H9 (cell line): ENCODE measurements around the gene PCBP1. TPM values are rescaled to one million over a fixed set of nuclear protein-coding genes. Genes with fewer than 3 reads are reported as not detected.
A peak's percentile ranks its signal among the peaks of the same experiment; 100 is the strongest.

Experiments used
- DNase-seq: peaks from one replicate; pipeline ENCODE4 v3.0.0-alpha.2; 2017
- H2AFZ ChIP-seq: one replicate; pipeline ENCODE4 v1.6.1; 2013; ENCODE audit warnings: mild to moderate bottlenecking, low read length, control low read depth, moderate library complexity
- H2AK5ac ChIP-seq: 2 replicates; pipeline ENCODE4 v1.6.1; 2013; ENCODE audit warnings: low read length, control low read depth, mixed read lengths; ENCODE audit not compliant: insufficient read length
- H2BK120ac ChIP-seq: one replicate; pipeline ENCODE4 v1.6.1; 2013; ENCODE audit warnings: low read depth, mild to moderate bottlenecking, low read length, control low read depth, inconsistent platforms; ENCODE audit not compliant: poor library complexity, severe bottlenecking
- H2BK12ac ChIP-seq: 2 replicates; pipeline ENCODE4 v1.6.1; 2013; ENCODE audit warnings: low read length, control low read depth, mixed read lengths, low read depth; ENCODE audit not compliant: insufficient read length
- H2BK15ac ChIP-seq: 2 replicates; pipeline ENCODE4 v1.6.1; 2013; ENCODE audit warnings: low read depth, low read length, control low read depth
- H2BK20ac ChIP-seq: one replicate; pipeline ENCODE4 v1.6.1; 2013; ENCODE audit warnings: low read depth, mild to moderate bottlenecking, low read length, control low read depth, inconsistent platforms; ENCODE audit not compliant: poor library complexity, severe bottlenecking
- H2BK5ac ChIP-seq: 2 replicates; pipeline ENCODE4 v1.6.1; 2013; ENCODE audit warnings: low read length, control low read depth, mixed read lengths; ENCODE audit not compliant: insufficient read length
- H3K14ac ChIP-seq: 2 replicates; pipeline ENCODE4 v1.6.1; 2013; ENCODE audit warnings: low read length, control low read depth; ENCODE audit not compliant: insufficient read depth
- H3K18ac ChIP-seq: 2 replicates; pipeline ENCODE4 v1.6.1; 2013; ENCODE audit warnings: low read depth, mild to moderate bottlenecking, mixed read lengths, low read length, control low read depth; ENCODE audit not compliant: insufficient read length
- H3K23ac ChIP-seq: 2 replicates; pipeline ENCODE4 v1.6.1; 2013; ENCODE audit warnings: low read length, control low read depth, mixed read lengths, low read depth; ENCODE audit not compliant: insufficient read length
- H3K23me2 ChIP-seq: 2 replicates; pipeline ENCODE4 v1.6.1; 2013; ENCODE audit warnings: low read depth, mild to moderate bottlenecking, mixed read lengths, low read length, control low read depth; ENCODE audit not compliant: insufficient read length, poor library complexity, severe bottlenecking
- H3K27ac ChIP-seq: 2 replicates; pipeline ENCODE4 v1.5.1; 2013; ENCODE audit warnings: low read length, control low read depth, mixed read lengths, low read depth; ENCODE audit not compliant: insufficient read length
- H3K27me3 ChIP-seq: 2 replicates; pipeline ENCODE4 v1.6.1; 2013; ENCODE audit warnings: low read length, control low read depth, inconsistent platforms; ENCODE audit not compliant: insufficient read depth
- H3K4ac ChIP-seq: 2 replicates; pipeline ENCODE4 v1.6.1; 2013; ENCODE audit warnings: low read depth, mild to moderate bottlenecking, control low read depth, inconsistent platforms, low read length, moderate library complexity
- H3K4me1 ChIP-seq: 2 replicates; pipeline ENCODE4 v1.6.1; 2013; ENCODE audit warnings: low read length, control low read depth, inconsistent platforms; ENCODE audit not compliant: insufficient read depth
- H3K4me2 ChIP-seq: 2 replicates; pipeline ENCODE4 v1.6.1; 2013; ENCODE audit warnings: low read length, control low read depth, mixed read lengths; ENCODE audit not compliant: insufficient read length, insufficient read depth
- H3K56ac ChIP-seq: 2 replicates; pipeline ENCODE4 v1.6.1; 2013; ENCODE audit warnings: low read depth, mild to moderate bottlenecking, mixed read lengths, low read length, control low read depth; ENCODE audit not compliant: insufficient read length
- H3K79me1 ChIP-seq: 2 replicates; pipeline ENCODE4 v1.6.1; 2013; ENCODE audit warnings: low read depth, mild to moderate bottlenecking, moderate library complexity, low read length, control low read depth, inconsistent platforms; ENCODE audit not compliant: insufficient read depth, poor library complexity, severe bottlenecking
- H3K79me2 ChIP-seq: 2 replicates; pipeline ENCODE4 v1.6.1; 2013; ENCODE audit warnings: low read length, control low read depth, inconsistent platforms; ENCODE audit not compliant: insufficient read depth
- H3K9ac ChIP-seq: 2 replicates; pipeline ENCODE4 v1.6.1; 2013; ENCODE audit warnings: low read length, control low read depth, mixed read lengths; ENCODE audit not compliant: insufficient read length; ENCODE audit errors: extremely low read depth
- H3K9me3 ChIP-seq: one replicate; pipeline ENCODE4 v1.6.1; 2013; ENCODE audit warnings: low read depth, low read length, inconsistent platforms; ENCODE audit not compliant: control insufficient read depth
- H3T11ph ChIP-seq: one replicate; pipeline ENCODE4 v1.6.1; 2013; ENCODE audit warnings: mild to moderate bottlenecking, low read length, control low read depth, inconsistent platforms
- H4K20me1 ChIP-seq: one replicate; pipeline ENCODE4 v1.6.1; 2013; ENCODE audit not compliant: control insufficient read depth, insufficient read length, insufficient read depth
- H4K5ac ChIP-seq: 2 replicates; pipeline ENCODE4 v1.6.1; 2013; ENCODE audit warnings: low read depth, mild to moderate bottlenecking, mixed read lengths, low read length, control low read depth; ENCODE audit not compliant: insufficient read length
- H4K8ac ChIP-seq: replicated peaks from 2 replicates; pipeline ENCODE4 v1.6.1; 2013; ENCODE audit warnings: low read length, control low read depth, mixed read lengths, low read depth; ENCODE audit not compliant: insufficient read length
- H4K91ac ChIP-seq: 2 replicates; pipeline ENCODE4 v1.6.1; 2013; ENCODE audit warnings: low read depth, mild to moderate bottlenecking, moderate library complexity, mixed read lengths, low read length, control low read depth; ENCODE audit not compliant: insufficient read length
- H3K27ac Mint-ChIP-seq, 3 experiments: 2 replicates in 2 of 3; 3 replicates in 1 of 3; pipeline ENCODE4 v1.8.0; 2020 to 2021; ENCODE audit warnings: mixed read lengths in 3 of 3, mild to moderate bottlenecking in 1 of 3, moderate library complexity in 1 of 3
- H3K27me3 Mint-ChIP-seq: 2 replicates; pipeline ENCODE4 v1.8.0; 2021; ENCODE audit warnings: low read depth, mild to moderate bottlenecking, moderate library complexity, mixed read lengths
- H3K36me3 Mint-ChIP-seq, 3 experiments: 2 replicates in 2 of 3; 3 replicates in 1 of 3; pipeline ENCODE4 v1.8.0; 2020 to 2021; ENCODE audit warnings: low read depth in 3 of 3, mixed read lengths in 3 of 3; ENCODE audit not compliant: insufficient read depth in 1 of 3
- H3K4me1 Mint-ChIP-seq, 2 experiments: 2 replicates each; pipeline ENCODE4 v1.8.0; 2020; ENCODE audit warnings: mixed read lengths in 2 of 2
- H3K4me3 Mint-ChIP-seq, 2 experiments: 2 replicates in 1 of 2; 3 replicates in 1 of 2; pipeline ENCODE4 v1.8.0; 2020 to 2021; ENCODE audit warnings: mild to moderate bottlenecking in 2 of 2, mixed read lengths in 2 of 2, moderate library complexity in 1 of 2
- H3K9me3 Mint-ChIP-seq, 2 experiments: 2 replicates in 1 of 2; 3 replicates in 1 of 2; pipeline ENCODE4 v1.8.0; 2020; ENCODE audit warnings: mild to moderate bottlenecking in 2 of 2, mixed read lengths in 2 of 2, moderate library complexity in 1 of 2
- WGBS: extraction: QIAGEN DNeasy Blood & Tissue Kit; methylation state at CpG from one replicate; pipeline ENCODE4 v1.1.7; 2013; ENCODE audit warnings: missing lambda C conversion rate, low lambda C conversion rate, mixed read lengths; ENCODE audit not compliant: insufficient read length; ENCODE audit errors: extremely low coverage; 5-methylcytosine and 5-hydroxymethylcytosine counted together
- total RNA-seq: library from RNA; stranded (reverse); gene quantifications from 2 replicates; pipeline ENCODE4 v1.2.1, GENCODE V29; 2021
- TF ChIP-seq, protein P1 (sequence below): fragments of 200-600 bp; sonication (generic); conservative IDR thresholded peaks from 3 replicates; pipeline ENCODE4 v1.8.0; 2021; ENCODE audit warnings: antibody characterized with exemption, mild to moderate bottlenecking

The PCBP1 gene
- total RNA-seq, 1 experiment from 2014 or later, result 457 TPM

DNA sequence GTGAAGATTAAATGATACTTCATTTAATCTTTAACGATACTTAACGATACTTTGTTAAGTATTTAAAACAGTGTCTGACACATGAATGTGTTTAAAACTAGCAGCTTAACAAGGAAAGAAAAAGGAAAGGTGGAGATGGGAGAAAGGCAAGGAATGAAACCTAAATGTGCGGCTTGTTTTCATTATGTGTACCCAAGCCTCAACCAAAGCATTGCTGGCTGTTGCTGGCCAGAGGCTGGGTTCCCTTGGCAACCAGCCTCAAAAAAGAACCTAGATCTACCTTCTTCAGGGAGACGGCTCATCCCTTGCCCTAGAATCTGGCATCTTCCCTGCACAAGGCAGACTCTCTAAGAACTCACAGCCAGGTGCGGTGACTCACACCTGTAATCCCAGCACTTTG is 13.8 kb upstream of the PCBP1 start:
- H2BK20ac ChIP-seq, result no peak overlapping the region
- no peak overlapping the region for H3K4ac ChIP-seq
- H2AK5ac ChIP-seq, result no peak overlapping the region
- no peaks in the 10 kb centered on the region for H3K79me1 ChIP-seq
- Mint-ChIP-seq H3K27me3 (no peaks in the 10 kb centered on the region), H3K27ac (peak overlapping the region in 2 of 3 experiments; percentile 53 to 73; a peak in 1 of 7 replicates), H3K4me3 (no peak overlapping the region), H3K4me1 (peaks cover 6% of the 10 kb centered on the region in 2 experiments), H3K9me3 (no peaks in the 10 kb centered on the region), H3K36me3 (peaks cover 0 to 50% (median 48%) of the 10 kb centered on the region in 3 experiments; a peak in 5 of 7 replicates)
- WGBS, result no CpG with 5 or more reads among the region's 5 CpGs
- H2BK120ac ChIP-seq, result no peak overlapping the region
- no peak overlapping the region for H3T11ph ChIP-seq
- H4K8ac ChIP-seq, result no peak overlapping the region
- H3K23me2 ChIP-seq, result no peaks in the 10 kb centered on the region
- TF ChIP-seq, protein P1, sequence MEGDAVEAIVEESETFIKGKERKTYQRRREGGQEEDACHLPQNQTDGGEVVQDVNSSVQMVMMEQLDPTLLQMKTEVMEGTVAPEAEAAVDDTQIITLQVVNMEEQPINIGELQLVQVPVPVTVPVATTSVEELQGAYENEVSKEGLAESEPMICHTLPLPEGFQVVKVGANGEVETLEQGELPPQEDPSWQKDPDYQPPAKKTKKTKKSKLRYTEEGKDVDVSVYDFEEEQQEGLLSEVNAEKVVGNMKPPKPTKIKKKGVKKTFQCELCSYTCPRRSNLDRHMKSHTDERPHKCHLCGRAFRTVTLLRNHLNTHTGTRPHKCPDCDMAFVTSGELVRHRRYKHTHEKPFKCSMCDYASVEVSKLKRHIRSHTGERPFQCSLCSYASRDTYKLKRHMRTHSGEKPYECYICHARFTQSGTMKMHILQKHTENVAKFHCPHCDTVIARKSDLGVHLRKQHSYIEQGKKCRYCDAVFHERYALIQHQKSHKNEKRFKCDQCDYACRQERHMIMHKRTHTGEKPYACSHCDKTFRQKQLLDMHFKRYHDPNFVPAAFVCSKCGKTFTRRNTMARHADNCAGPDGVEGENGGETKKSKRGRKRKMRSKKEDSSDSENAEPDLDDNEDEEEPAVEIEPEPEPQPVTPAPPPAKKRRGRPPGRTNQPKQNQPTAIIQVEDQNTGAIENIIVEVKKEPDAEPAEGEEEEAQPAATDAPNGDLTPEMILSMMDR, result no peak
- no peak overlapping the region for H4K5ac ChIP-seq
- H2BK15ac ChIP-seq, result no peak overlapping the region
- H2BK12ac ChIP-seq, result no peak overlapping the region
- H4K20me1 ChIP-seq, result no peaks in the 10 kb centered on the region
- H3K4me1 ChIP-seq, result no peaks in the 10 kb centered on the region; the same call in 1 of the 2 replicates
- H3K56ac ChIP-seq, result no peak overlapping the region
- H3K14ac ChIP-seq, result no peak overlapping the region
- DNase-seq, result no peak
- no peak overlapping the region for H3K23ac ChIP-seq
- H3K27ac ChIP-seq, result no peak overlapping the region
- no peak overlapping the region for H4K91ac ChIP-seq
- no peak overlapping the region for H3K18ac ChIP-seq
- H3K27me3 ChIP-seq, result no peaks in the 10 kb centered on the region
- no peak overlapping the region for H2AFZ ChIP-seq
- H3K4me2 ChIP-seq, result no peak overlapping the region
- H2BK5ac ChIP-seq, result no peak overlapping the region
- H3K9ac ChIP-seq, result no peak overlapping the region
- no peaks in the 10 kb centered on the region for H3K9me3 ChIP-seq
- H3K79me2 ChIP-seq, result no peaks in the 10 kb centered on the region
